GM12874 (cell line): ENCODE measurements around the gene LSM5.

Experiments
- CTCF ChIP-seq: IDR thresholded peaks from 2 replicates; pipeline ENCODE4 v1.5.1; 2011; ENCODE audit warnings: low read depth, mild to moderate bottlenecking, control low read depth, low read length, moderate library complexity; ENCODE audit not compliant: insufficient read depth

Gene LSM5

GRCh38 chr7:32532716-32533115, 42.5 kb upstream of the LSM5 start:
- TF ChIP-seq CTCF: no peak

GRCh38 chr7:32532086-32532485, 41.9 kb upstream of the LSM5 start:
- TF ChIP-seq CTCF: no peak

- TF ChIP-seq CTCF: no peak
Observed at GRCh38 chr7:32531402-32531801, 41.2 kb upstream of the LSM5 start.

- TF ChIP-seq CTCF: no peak
Observed at GRCh38 chr7:32525839-32526238, 35.7 kb upstream of the LSM5 start.

GRCh38 chr7:32524631-32525030, 34.5 kb upstream of the LSM5 start:
- TF ChIP-seq CTCF: no peak

GRCh38 chr7:32522746-32523530, 32.8 kb upstream of the LSM5 start:
- TF ChIP-seq CTCF: no peak

GRCh38 chr7:32519763-32520162, 29.6 kb upstream of the LSM5 start:
- TF ChIP-seq CTCF: no peak
